Measurements from ENCODE around the gene HSPB1.
"Not testable (repeated sequence)": the region's sequence is repeated elsewhere in the genome, so short reads cannot be mapped to it uniquely, and the experiment has no call there.

The HSPB1 gene

DNA sequence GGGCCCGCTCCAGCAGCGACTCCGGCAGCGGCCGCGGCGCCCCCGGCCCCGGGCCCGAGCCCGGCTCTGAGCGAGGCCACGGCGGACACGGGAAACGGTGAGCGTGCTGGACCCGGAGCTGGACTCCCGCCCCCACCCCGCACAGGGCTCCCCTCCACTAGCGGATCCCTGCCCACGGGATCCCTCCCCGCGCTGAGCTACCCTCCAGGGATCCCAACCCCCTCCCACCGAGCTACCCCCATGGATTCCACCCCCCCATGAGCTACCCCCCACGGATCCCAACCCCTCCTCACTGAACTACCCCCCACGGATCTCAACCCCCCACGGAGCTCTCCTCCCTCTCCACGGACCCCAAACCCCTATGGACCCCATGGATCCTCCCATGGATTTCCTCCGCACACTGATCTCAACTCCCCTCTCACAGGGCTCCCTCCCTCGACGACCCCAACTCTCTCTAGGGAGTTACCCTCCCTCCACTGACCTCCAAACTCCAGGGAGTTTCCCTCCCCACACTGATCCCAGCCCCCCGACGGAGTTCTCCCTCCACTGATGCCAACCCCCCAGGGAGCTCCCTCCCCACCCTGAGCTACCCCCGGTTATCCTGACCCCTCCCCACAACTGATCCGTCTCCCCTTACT is 20.6 kb upstream of the HSPB1 start:
- DNase-seq (ENCODE audit: low read depth in 2 of 2) = no peak

DNA sequence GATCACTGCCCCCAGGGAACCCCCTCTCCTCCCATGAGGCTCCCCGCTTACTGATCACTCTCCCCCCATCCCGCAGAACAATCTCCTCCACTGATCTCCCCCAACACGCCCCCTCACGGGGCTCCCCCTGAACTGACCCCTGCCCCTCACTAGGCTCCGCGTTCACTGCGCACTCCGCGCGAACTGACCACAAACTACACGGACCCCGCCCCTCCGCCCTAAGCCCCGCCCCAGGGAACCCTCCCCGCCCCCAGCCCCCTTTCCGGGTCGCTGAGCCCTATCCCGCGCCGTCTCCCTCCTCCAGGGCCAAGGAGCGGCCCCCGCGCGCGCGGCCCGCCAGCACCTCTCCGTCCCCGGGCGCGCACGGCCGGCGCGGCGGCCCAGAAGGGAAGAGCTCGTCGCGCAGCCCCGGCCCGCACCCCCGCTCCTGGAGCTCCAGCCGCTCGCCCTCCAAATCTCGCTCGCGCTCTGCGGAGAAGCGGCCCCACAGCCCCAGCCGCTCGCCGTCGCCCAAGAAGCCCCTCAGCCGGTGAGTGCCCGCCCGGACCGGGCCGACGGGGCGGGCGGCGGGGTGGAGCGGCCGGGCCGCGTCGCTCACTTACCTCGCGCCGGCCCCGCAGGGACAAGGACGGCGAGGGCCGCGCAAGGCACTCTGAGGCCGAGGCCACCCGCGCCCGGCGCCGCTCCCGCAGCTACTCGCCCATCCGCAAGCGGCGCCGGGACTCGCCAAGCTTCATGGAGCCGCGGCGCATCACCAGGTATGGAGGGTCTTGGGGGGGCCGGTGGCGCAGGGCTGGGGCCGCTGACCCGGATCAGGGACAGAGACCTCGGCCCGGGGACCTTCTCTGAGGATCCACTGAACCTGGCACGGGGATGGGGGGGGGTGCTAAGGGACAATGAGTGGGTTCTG is 19.9 kb upstream of the HSPB1 start:
- no peak for DNase-seq (ENCODE audit: low read depth in 2 of 2)

DNA sequence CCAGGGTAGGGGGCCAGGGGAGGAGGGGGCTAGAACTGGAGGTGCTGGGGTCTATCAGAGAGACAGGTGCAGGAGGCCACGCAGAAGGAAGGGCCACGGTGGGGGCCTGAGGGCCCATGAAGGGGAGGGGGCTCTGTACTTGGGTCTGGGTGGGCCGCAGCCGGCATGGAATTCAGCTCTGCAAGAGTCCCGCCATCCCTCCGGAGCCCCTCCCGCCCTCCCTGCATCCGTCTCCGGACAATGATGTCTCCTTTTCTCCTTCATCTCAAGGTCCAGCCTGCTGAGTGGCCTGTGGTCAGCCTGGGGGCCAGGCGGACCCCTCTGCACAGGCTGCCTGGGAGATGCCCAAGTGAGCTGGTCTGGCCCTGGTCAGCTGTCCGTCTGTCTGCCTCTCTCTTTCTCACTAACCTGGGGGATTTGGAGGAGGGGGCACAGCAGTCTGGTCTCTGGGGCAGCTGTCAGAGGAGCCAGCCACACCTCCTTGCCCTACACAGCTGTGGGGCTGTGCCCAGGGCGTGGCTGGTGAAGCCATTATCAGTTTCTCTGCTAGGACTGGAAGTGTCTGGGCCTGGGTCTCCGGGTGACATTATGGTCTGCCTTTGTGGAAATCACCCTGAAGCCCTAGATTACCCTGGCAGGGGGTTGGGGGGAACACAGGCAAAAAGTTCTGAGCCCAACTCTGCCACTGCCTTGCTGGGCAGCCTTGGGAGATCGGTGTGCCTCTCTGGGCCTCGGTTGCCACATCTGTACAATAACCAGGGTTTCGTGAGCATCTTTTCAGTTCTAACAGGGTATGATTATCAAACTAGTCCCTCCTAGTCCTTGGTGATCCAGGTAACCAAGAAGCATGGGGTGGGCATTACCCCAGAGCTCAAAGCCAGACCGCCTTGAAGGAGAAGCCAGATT is 19.0 kb upstream of the HSPB1 start:
- DNase-seq (ENCODE audit: low read depth in 2 of 2) = no peak

DNA sequence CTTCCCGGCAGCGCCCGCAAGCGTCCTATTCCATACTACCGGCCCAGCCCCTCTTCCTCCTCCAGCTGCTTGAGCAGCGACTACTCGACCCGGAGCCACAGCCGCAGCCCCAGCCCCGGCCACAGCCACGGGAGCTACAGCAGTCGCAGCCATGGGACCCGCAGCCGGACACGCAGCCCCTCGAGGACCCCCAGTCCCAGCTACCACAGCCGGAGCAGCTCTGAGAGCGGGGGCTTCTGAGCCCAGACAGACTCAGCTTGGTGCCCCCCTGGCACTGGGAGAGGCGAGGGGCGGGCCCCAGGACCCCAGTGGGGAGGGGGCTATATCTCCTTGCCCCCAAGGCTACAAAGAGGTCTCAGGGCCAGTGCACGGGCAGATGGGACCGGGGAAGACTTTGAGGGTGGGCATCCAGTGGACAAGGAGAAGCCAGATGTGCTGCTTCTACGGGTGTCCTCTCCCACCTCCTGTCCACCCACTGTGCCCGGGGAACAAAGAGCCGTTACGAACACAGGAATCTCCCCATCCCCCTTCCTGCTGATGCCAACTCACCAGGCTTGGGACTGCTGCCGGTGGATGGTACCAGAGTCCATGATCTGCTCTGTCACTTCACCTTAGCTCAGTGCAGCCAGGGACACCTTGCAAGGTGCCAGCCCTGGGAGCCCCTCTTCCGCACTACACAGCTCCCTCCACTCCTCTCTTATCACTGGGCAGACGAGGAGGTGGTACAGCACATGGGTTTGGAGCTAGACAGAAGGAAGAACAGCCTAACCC is 16.7 kb upstream of the HSPB1 start:
- no peak for DNase-seq (ENCODE audit: low read depth in 2 of 2)

DNA sequence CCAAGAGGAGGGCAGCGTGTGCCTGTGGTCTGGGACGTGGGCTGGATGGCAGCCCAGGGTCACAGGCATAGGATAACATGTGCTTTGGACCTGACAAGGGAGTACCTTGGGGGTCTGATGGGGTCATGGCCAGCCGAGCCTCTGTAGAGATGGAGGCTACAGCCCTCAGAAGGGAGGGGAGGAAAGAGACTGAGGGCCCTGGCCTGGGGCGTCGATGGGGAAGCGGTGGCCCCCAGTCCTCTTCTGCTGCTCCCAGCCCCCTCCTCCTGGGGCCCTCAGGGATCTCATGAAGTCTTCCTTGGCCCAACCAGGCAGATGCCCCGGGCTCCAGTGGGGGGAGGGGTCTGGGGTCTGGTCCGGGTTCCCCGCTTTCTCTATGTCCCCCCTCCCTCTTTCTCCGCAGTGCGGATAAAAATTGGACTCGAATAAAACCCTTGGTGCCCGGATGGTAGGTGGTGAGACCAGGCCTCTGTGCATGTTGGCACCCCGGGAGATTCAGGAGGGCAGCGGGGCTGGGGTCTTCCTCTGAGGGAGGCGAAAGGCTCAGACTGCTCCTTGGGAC is 15.6 kb upstream of the HSPB1 start:
- DNase-seq (ENCODE audit: low read depth in 2 of 2) = no peak

DNA sequence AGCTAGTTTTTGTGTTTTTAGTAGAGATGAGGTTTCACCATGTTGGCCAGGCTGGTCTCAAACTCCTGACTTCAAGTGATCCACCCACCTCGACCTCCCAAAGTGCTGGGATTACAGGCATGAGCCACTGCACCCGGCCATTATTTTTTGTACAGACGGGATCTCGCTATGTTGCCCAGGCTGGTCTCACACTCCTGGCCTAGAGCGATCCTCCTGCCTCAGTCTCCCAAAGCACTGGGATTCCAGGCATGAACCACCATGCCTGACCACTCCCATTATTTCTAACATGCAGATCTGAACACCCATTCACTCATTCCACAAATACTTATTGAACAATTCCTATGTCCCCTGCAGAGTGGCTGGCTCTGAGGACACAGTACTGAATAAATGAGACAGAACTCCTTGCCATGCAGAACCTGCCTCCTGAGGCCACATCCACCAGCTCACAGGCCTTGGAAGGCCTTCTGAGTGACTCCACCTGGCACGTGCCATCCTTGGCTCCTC is 11.6 kb upstream of the HSPB1 start:
- not testable (repeated sequence) for DNase-seq (ENCODE audit: low read depth in 2 of 2)

DNA sequence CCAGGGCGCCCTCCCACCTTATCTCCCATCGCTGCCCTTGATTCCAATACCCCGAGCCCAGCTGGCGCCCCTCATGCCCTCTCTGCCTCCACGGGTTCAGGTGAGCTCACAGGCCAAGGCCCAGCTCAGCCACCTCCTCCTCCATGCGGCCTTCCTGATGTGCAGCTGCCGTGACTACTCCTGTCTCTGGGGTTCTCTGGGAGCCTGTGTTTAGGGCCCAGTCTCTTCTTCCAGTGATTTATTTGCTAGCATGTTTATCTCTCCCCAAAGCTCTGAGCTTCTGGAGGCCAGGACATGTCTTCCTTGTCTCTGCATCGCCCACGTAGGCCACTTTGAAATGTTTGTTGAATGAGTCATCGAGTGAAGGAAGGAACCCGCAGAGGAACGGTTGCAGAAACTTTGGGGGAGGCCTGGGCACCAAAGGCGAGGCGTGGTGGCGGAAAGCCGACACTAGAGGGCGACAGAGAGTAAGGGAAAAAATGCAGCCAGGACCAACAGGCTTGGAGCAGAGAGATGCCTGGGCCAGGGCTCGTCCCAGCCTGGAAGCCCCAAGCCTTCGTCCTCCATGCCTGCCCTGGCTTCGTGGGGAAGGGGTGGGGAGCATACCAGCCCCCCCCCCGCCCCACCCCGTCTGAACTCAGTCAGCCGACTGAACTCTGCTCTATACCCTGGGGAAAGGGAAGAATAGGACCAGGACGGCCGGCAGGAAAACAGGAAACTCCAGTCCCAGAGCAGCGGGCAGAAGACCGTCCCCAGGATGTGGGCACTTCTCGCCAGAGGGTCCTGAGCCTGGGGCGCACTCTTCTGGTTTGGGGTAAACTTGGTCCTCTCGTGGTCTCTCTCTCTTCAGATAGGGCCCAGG is 10.9 kb upstream of the HSPB1 start:
- DNase-seq (ENCODE audit: low read depth in 2 of 2) = peak; percentile 73 to 85

DNA sequence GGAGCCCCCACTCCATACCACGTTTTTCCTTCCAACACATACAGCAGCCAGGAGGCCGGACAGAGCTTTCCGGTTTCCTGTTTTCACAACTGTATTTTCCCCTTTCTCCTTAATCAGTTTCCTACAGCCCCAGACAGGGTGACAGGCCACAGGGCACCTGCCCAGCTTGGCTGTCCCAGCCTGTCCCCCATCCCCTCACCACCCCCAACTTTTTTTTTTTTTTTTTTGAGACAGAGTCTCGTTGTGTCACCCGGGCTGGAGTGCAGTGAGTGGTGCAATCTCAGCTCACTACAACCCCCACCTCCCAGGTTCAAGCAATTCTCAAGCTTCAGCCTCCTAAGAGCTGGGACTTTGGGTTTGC is 10.3 kb upstream of the HSPB1 start:
- DNase-seq (ENCODE audit: low read depth in 2 of 2) = no peak

DNA sequence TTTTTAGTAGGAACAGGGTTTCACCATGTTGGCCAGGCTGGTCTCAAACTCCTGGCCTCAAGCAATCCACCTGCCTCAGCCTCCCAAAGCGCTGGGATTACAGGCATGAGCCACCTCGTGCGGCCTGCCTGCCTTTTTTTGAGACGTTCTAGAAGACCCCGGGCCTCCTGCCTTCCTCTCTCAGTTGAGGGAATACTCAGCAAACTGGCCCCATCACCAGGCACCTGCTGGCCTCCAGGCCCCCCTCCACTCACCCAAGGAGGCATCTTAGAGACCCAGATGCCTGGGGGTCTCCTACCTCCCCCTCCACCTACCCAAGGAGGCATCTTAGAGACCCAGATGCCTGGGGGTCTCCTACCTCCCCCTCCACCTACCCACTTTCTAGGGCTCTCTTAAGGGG is 9.6 kb upstream of the HSPB1 start:
- DNase-seq (ENCODE audit: low read depth in 2 of 2) = not testable (repeated sequence)

DNA sequence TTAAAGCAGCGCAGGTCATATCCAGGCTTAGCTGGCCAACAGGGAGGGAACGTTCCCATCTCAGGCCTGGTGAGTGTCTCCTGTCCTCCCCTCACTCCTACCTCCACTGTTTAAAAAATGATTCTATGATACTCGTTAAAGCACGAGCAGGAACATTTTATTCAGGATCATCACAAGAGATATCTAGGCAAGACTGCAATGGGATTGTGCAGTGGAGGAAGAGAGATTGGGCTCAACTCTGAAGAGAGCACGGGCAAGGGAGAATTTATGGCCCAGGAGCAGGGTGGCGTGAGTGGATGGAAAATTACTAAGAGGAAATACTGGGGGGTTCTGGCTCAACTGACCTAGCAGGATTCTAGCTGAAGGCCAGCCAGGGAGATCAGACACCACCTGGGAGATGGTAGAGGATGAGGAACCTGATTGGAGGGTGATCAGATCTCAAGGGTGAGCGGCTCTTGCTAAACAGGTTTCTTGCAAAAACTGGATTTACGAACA is 9.0 kb upstream of the HSPB1 start:
- no peak for DNase-seq (ENCODE audit: low read depth in 2 of 2)

DNA sequence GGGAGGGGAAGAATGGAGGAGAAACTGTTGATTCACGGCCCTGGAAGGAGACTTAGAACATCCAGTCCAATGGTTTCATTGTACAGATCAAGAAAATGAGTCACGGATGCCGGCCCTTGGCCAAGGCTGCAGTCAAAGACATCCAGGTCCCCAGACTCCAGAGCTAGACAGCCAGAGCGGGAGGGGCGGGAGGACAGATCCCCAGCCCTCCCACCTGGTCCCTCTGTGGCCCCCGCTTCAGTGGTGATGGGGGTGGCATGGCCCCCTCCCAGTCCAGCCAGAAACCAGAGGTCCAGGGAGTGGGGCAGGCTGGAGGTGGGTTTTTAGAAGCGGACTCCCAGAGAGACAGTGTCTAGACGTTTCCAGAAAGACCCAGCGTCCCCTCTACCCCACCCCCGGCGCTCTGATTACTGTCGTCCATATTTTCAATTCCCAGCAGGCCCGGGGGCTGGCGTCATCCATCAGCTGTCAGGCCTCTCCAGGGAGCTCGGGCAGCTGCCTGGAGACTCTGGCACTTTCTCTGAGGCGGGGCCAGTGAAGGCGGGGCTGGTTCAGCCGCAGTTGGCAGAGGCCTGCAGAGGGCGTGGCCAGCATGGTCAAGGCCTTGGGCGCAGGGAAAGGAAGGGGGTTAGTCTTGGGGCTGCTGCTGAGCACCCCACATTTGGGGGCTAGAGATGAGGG is 8.0 kb upstream of the HSPB1 start:
- DNase-seq (ENCODE audit: low read depth in 2 of 2) = no peak

DNA sequence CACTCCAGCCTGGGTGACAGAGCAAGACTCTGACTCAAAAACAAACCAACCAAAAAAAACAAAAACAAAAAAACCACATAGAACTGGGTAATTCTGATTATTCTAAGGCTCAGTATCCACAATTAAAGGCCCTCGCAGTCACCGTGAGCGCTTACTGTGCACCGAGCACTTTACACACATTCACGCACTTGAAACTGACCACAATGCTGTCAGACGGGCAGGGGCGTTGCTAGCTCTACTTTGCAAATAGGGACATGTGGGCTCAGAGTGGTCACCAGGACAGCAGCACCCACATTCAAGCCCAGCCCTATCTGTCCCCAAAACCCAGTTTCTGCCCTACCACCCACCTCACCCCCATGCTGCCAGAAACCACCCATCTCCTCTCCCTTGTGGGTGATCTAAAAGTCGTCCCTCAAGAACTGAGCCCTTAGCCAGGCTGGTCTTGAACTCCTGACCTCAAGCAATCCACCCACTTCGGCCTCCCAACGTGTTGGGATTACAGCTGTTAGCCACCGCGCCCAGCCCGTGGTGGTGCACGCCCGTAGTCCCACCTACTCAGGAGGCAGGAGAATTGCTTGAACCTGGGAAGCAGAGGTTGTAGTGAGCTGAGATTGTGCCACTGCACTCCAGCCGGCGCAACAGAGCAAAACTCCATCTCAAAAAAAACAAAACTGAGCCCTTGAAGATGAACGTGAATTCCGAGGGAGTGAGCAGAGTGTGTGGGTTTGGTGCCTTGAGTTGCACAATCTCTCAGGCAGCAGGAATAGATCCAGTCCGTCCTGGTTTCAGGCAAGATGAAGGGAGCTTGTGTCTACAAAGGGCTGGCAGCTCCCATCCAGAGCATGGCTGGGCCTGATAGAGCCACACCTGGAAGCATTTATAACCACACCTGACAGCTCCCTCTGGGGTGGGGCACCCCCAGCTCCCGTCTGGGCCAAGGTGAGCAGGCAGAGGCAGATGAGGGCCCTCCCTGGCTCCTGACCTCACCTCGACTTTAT is 5.4 kb upstream of the HSPB1 start:
- no peak for DNase-seq (ENCODE audit: low read depth in 2 of 2)

DNA sequence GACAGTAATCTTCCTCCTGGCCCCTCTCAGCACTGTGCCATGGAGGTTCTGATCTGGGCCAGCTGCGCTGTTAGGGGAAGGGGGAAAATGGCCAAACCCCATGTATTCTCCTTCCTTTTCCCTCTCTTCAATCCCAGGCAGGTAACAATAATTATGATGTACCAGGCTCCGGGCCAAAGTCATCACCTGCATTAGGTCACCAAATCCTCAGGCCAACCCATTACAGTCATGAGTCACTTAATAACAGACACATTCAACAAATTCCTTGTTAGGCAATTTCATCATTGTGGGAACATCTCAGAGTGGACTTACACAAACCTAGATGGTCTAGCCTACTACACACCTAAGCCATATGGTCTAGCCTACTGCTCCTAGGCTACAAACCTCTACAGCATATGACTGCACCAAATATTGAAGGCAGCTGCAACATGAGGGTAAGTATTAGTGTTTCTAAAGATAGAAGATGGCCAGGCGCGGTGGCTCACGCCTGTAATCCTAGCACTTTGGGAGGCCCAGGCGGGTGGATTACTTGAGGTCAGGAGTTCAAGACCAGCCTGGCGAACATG is 2.2 kb upstream of the HSPB1 start:
- no peak for DNase-seq (ENCODE audit: low read depth in 2 of 2)

DNA sequence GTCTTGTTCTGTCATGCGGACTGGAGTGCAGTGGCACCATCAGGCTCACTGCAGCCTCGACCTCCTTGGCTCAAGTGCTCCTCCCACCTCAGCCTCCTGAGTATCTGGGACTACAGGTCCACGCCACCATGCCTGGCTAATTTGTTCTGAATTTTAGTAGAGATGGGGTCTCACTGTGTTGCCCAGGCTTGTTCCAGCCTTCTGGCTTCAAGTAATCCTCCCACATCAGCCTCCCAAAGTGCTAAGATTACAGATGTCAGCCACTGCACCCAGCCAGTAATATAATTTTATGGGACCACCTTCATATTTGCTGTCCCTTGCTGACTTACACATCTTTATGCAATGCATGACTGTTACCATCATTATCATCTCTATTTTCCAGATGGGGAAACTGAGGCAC is 1.5 kb upstream of the HSPB1 start:
- DNase-seq (ENCODE audit: low read depth in 2 of 2) = no peak

DNA sequence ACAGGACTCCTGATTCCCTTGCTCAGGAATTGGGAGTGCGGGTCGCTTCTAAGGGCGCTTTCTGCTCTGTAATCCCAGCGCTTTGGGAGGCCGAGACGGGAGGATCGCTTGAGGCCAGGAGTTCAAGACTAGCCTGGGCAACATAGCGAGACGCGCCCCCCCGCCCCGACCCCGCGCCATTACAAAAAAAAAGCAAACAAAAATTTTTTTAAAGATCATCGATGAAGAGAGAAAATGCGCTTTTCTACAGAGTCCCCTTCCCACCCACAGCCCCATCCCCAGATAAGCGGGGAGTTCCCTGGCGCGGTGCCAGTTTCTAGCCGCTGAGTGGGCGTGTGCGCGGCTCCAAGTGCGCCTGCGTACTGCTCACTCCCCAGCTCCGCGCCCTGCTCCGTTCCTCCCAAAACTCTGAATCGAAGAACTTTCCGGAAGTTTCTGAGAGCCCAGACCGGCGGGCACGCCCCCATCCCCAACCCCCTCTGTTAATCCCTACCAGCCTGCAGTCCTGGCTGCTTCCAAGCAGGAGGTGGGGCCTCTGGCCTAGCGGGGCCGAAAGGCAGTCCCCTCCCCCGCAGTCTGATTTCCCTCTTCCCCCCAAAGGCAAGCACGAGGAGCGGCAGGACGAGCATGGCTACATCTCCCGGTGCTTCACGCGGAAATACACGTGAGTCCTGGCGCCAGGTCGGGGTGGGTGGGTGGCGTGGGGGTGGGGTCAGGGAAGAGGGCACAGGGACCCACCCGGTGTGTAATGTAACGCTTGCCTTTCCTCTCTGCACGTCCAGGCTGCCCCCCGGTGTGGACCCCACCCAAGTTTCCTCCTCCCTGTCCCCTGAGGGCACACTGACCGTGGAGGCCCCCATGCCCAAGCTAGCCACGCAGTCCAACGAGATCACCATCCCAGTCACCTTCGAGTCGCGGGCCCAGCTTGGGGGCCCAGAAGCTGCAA is 1.0 kb downstream of the HSPB1 start:
- peak; percentile 61 to 72 for DNase-seq (ENCODE audit: low read depth in 2 of 2)

DNA sequence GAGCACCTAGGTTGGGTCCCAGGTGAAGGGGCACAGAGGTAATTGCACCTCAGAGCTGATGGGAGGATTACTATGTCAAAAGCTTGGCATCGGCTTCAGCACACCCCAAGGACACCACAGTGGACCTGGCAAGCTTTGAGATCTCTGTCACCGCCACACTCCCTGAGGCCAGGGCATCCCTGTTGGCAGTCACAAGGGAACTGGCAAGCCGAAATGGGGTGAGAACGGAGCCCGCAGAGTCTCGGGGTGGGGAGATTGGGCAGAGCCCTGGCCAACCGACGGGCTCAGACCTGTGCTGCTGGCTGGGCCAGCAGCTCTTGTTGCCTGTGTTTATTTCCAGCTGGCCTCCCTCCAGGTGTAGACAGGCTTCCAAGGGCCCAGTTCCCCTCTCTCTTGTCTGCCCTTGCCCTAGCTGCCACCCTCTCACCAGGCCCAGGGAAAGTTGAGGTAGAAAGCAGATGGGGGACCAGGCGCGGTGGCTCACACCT is 2.5 kb downstream of the HSPB1 start:
- DNase-seq (ENCODE audit: low read depth in 2 of 2) = no peak

Measured in stimulated activated CD8-positive, alpha-beta memory T cell treated with anti-CD3 and anti-CD28 coated beads, Interleukin-7, amount 100 ng/mL, for 4 hours (primary cell).